HG03025 (cell line): ENCODE data around the gene GALNT14.

Source experiments
- ATAC-seq: cut with Tn5 transposase; IDR thresholded peaks from one replicate; pipeline ENCODE4 v1.9.1; 2021; ENCODE audit warnings: mild to moderate bottlenecking, moderate library complexity; ENCODE audit not compliant: unreplicated experiment, low FRiP score

GALNT14 gene

GRCh38 chr2:31060397-31060796 is 77.8 kb downstream of the GALNT14 start:
- ATAC-seq: no peak

DNA sequence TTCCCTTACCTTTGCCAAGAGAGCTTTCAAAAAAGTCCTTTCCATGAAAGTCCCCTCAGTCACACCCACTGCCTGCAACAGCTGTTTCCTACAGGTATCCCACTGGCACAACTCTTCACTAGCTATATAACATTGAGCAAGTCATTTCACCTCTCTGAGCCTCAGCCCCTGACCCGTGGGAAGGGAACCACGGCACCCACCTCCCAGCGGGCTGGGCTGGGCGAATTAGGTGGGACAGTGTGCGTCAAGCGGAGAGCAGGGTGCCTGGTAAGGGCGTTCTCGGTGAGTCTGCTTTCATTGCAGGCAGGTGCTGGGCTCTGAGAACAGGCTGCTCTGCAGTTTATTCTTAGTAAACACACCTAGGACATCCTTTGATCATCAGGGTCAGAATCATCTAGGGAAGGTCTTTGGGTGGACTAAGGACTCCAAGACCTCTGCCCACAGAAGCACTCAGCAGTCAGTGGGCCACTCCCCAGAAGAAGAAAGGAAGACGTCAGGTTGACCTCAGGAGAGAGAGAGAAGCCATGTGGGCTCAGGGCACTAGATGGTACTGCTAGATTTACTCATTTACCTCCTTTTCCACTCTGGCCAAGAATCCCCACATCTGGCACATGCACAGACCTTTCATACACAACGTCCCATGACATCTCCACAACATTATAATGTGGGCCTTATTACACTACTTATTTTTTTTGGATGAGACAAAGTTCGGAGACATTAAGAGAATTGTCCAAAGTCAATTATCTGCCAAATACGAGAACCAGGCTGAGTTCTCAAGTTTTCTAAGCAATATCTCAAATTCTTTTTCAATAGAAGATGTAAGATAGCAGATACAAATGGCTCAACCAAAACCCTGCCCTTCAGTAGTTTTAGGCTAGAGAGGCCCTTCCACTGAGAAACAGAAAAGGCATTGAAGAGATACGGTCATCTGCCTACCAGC is 79.9 kb downstream of the GALNT14 start:
- no peak for ATAC-seq

GRCh38 chr2:31057691-31058090 is 80.5 kb downstream of the GALNT14 start:
- no peak for ATAC-seq

DNA sequence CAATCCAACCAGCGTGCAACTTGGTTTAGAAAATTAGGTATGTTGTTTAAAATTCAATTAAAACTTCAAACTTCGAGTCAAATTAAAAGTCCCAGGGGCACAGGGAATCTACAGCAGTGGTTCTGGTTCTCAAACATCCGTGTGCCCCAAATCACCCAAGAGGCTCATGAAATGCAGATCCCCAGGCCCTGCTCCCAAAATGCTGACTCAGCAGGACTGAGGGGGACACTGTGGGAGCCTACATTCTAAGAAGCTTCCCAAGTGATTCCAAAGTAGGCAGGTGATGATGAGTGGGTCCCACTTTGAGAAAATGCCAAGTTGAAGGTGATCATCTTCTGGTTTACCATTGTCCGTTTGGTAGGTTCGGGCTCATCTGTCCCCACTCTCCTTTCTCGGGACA is 82.3 kb downstream of the GALNT14 start:
- ATAC-seq: no peak

- ATAC-seq: no peak
Measured at GRCh38 chr2:31054842-31055388, 83.3 kb downstream of the GALNT14 start.

GRCh38 chr2:31053929-31054782 is 84.1 kb downstream of the GALNT14 start:
- ATAC-seq: no peak

GRCh38 chr2:31052284-31052683 is 86.0 kb downstream of the GALNT14 start:
- ATAC-seq: no peak

DNA sequence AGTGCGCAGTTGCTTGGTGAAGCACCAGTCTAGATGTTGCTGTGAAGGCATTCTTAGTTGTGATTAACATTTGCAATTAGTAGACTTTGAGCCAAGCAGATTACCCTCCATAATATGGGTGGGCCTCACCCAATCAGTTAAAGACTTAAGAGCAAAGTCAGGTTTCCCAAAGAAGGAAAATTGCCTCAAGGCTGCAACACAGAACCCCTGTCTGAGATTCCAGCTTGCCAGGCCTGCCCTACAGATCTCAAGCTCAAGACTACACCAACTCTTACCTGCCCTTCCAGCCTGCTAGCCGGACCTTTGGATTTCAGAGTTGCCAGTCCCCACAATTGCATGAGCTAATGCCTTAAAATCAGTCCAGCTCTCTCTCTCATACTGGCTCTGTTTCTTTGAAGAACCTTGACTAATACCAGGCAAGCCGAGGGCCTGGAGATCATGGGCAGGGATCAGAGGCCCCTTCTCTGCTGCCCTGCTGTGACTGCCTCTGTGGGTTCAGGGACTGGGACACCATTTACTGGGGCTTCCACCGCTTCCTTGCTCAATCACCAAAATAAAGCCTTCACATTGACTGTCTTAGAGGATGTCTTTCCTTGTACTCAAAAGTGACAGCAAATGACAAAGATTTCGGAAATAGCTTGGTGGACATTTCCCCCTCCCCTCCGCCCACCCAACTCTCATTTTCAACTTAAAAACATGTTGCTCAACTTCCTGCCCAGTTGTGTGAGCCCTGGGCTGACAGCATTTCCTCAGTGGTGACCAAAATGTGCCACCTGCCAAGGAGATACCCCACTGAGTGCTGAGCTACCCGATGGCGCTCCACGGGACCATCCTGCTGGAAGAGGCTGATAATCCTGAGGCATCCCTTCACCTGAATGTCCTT is 86.7 kb downstream of the GALNT14 start:
- no peak for ATAC-seq

DNA sequence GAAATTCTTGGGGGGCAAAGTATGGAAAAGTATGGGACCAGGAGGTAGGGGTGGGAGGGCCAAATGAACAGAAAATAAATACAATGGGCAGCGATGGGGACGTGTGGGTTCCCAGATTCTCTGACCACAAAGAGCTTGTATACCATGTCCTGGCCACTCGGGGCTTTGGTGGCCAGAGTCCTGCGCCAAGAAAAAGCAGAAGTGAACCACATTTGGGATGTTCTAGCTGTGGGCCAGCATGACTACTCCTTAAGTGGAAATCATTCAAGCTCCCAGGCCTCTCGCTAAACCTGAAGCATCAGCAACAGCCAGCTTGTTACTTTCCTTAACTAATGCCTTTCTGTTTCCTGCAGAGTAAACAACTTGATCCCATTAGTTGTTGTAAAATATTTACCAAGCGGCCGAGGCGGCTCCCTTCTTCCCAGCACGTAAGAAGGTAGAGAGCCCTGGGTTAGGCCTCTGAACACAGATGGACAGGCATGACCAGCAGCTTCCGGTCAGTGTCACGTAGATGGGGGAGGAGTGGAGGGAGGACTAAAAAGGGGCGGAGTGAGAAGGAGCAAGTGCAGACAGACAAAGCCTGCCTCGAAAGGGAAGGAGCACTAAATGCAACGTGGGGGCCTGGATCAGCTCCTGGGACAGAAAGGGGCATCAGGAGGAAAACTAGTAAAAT is 88.2 kb downstream of the GALNT14 start:
- no peak for ATAC-seq

DNA sequence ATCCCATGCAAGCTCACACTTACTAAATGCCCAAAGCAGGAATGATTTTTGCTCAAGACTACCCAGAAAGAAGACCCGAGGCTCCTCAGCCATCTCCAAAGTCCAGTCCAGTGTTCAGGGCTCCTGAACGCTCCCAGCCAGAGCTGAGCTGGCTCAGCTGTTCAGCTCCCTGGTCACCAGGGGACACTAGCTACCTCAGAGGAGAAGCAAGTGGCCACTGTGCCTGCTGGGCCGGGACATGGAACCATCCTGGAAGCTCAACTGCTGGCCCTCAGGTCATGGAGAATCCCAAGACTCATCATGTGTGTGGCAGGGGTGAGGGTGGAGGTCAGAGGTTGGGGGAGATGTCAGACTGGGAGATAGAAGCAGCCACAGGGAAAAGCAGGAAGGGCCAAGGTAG is 89.0 kb downstream of the GALNT14 start:
- ATAC-seq: no peak

GRCh38 chr2:31047599-31047998 is 90.6 kb downstream of the GALNT14 start:
- no peak for ATAC-seq

- ATAC-seq: no peak
Measured at GRCh38 chr2:31038385-31038784, 99.9 kb downstream of the GALNT14 start.

- ATAC-seq: no peak
Measured at GRCh38 chr2:31037058-31037457, 101.2 kb downstream of the GALNT14 start.

DNA sequence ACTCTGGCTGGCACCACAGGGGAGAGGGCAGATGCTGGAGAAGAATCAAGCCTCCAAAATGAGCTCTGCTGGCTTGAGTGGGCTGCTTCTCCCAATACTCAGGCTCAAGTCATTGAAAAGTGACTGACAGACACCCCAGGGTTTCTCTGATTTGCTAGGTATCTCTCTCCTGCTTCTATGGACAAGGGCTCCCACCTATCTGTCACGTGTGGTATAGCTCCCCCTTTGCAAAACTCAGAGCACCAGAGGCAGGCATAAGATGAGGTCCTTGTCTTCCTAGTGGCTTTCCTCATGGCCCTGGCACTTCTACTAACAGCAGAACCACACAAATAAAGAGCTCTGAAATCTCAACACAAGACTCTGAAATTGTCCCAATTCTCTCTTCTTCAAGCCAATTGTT is 105.2 kb downstream of the GALNT14 start:
- ATAC-seq: no peak

DNA sequence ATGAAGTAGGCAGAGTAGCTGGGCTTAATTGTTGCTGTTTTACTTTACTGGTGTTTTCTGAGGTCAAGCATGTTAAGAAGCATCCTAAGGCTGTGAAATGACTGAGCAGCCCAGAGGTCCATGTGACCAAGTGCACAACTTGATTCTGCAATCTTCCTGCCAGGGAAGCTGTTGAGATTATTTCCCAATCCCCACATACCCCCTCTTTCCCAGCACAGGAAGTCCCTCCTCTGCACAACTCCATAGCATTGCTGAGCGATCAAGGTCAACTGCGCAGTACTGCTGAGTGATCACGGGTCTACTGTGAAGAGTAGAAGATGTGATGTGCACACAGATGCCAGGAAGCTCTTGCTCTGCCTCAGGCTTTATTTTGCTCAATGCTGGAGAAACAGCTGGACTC is 105.8 kb downstream of the GALNT14 start:
- no peak for ATAC-seq

GRCh38 chr2:31031132-31031706 is 107.0 kb downstream of the GALNT14 start:
- no peak for ATAC-seq

GRCh38 chr2:31028417-31028816 is 109.8 kb downstream of the GALNT14 start:
- no peak for ATAC-seq

- no peak for ATAC-seq
Measured at GRCh38 chr2:31027549-31027948, 110.7 kb downstream of the GALNT14 start.

DNA sequence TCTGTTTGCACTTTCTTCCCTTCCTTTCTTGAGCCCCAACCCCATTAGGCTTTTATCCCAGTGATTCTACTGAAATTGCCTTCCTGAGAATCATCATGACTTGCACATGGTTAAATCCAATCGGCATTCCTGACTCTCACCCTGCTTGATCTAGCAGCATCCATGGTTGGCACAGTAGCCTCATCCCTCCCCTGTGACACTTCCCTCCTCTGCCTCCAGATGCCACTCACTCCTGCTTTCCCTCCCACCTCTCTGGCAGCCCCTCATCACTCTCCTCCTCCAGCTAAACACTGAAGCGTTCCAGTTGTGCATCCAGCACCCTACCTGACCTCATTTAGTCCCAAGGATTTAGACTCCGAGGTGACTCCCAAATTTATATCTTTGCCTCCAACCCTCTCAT is 114.7 kb downstream of the GALNT14 start:
- no peak for ATAC-seq
